IPS DF 6.9 (cell line): Measurements from ENCODE around the gene IL1RAPL1.

Experiments
- DNase-seq: peaks from one replicate; pipeline ENCODE4 v3.0.0-alpha.2; 2013; ENCODE audit warnings: low read depth, low spot score
- H3K27ac ChIP-seq: one replicate; pipeline ENCODE4 v1.5.1; 2013; ENCODE audit warnings: low read length, control low read depth
- H3K27me3 ChIP-seq: 2 replicates; pipeline ENCODE4 v1.6.1; 2013; ENCODE audit warnings: mild to moderate bottlenecking, low read length; ENCODE audit not compliant: control insufficient read depth, insufficient read depth
- H3K36me3 ChIP-seq: 2 replicates; pipeline ENCODE4 v1.6.1; 2013; ENCODE audit warnings: low read length; ENCODE audit not compliant: control insufficient read depth, insufficient read depth
- H3K4me1 ChIP-seq: 2 replicates; pipeline ENCODE4 v1.6.1; 2013; ENCODE audit warnings: low read length; ENCODE audit not compliant: control insufficient read depth, insufficient read depth
- H3K4me3 ChIP-seq: 2 replicates; pipeline ENCODE4 v1.5.1; 2013; ENCODE audit warnings: mild to moderate bottlenecking, low read length
- H3K9me3 ChIP-seq: 2 replicates; pipeline ENCODE4 v1.6.1; 2013; ENCODE audit warnings: low read length, inconsistent platforms; ENCODE audit not compliant: control insufficient read depth, insufficient read depth
- WGBS: extraction: QIAGEN DNeasy Blood & Tissue Kit; methylation state at CpG from one replicate; pipeline ENCODE4 v1.1.7; 2013; ENCODE audit warnings: mixed read lengths, missing lambda C conversion rate; ENCODE audit not compliant: insufficient read length, insufficient coverage; 5-methylcytosine and 5-hydroxymethylcytosine counted together

Gene IL1RAPL1

GRCh38 chrX:29911673-29912072 lies 1324.4 kb downstream of the IL1RAPL1 start:
- no peaks in the 10 kb centered on the region for H3K36me3 ChIP-seq
- DNase-seq, result no peak
- no CpG with 5 or more reads among the region's 4 CpGs for WGBS
- no peak overlapping the region for H3K4me3 ChIP-seq
- no peaks in the 10 kb centered on the region for H3K9me3 ChIP-seq
- no peak overlapping the region for H3K27ac ChIP-seq
- H3K4me1 ChIP-seq, result no peaks in the 10 kb centered on the region
- H3K27me3 ChIP-seq, result no peaks in the 10 kb centered on the region

DNA sequence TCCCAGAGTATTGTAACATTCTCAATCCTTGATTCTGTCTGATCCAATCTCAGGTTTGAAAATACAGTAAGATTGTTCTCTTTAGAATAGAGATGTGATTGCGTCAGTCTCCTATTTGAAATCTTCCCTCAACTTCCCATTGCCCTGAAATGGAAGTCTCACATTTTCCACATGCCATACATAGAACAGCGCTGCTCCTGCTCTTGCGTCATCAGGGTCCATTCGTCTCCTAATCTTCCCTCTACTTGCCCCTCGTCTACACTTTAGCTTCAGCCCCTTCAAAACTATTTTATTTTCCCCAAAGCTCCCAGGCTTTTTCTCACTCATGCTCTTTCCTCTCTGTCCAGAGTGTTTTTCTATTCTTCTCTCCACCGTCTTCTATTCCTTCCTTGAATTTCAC lies 1326.4 kb downstream of the IL1RAPL1 start:
- no peaks in the 10 kb centered on the region for H3K9me3 ChIP-seq
- no peaks in the 10 kb centered on the region for H3K36me3 ChIP-seq
- no peak overlapping the region for H3K27ac ChIP-seq
- no peak for DNase-seq
- no peak overlapping the region for H3K4me3 ChIP-seq
- no peaks in the 10 kb centered on the region for H3K4me1 ChIP-seq
- no CpG with 5 or more reads among the region's 6 CpGs for WGBS
- H3K27me3 ChIP-seq, result no peaks in the 10 kb centered on the region

GRCh38 chrX:29922607-29923006 lies 1335.4 kb downstream of the IL1RAPL1 start:
- WGBS, result no CpG with 5 or more reads among the region's 1 CpG
- Histone ChIP-seq H3K36me3 (no peaks in the 10 kb centered on the region), H3K9me3 (no peaks in the 10 kb centered on the region), H3K4me3 (no peak overlapping the region), H3K27ac (no peak overlapping the region), H3K27me3 (no peaks in the 10 kb centered on the region), H3K4me1 (no peaks in the 10 kb centered on the region)
- DNase-seq, result no peak

- Histone ChIP-seq H3K9me3 (no peaks in the 10 kb centered on the region), H3K36me3 (no peaks in the 10 kb centered on the region), H3K27ac (no peak overlapping the region), H3K4me1 (no peaks in the 10 kb centered on the region), H3K4me3 (no peak overlapping the region), H3K27me3 (no peaks in the 10 kb centered on the region)
- no CpG with 5 or more reads among the region's 1 CpG for WGBS
- no peak for DNase-seq
These were observed 1338.8 kb downstream of the IL1RAPL1 start for GRCh38 chrX:29926056-29926455.

DNA sequence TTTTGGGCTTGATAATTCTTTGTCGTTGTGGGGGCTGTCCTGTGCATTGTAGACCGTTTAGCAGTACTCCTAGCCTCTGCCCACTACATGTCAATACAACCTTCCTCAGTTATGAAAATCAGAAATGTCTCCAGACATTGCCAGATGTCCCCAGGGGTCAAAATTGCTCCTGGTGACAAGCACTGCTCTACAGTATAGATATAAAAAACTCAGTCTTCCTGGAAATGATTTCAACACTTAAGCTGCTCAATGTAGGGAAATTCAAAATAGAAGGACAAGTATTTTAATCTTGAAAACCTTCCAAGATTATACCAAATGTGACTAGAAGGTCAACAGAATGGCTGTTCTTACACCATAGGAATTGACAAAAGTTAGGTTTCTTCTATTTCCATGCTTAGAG lies 1339.4 kb downstream of the IL1RAPL1 start:
- no peak overlapping the region for H3K4me3 ChIP-seq
- no CpG with 5 or more reads among the region's 2 CpGs for WGBS
- no peaks in the 10 kb centered on the region for H3K9me3 ChIP-seq
- H3K27me3 ChIP-seq, result no peaks in the 10 kb centered on the region
- no peak overlapping the region for H3K27ac ChIP-seq
- no peaks in the 10 kb centered on the region for H3K4me1 ChIP-seq
- H3K36me3 ChIP-seq, result no peaks in the 10 kb centered on the region
- no peak for DNase-seq

DNA sequence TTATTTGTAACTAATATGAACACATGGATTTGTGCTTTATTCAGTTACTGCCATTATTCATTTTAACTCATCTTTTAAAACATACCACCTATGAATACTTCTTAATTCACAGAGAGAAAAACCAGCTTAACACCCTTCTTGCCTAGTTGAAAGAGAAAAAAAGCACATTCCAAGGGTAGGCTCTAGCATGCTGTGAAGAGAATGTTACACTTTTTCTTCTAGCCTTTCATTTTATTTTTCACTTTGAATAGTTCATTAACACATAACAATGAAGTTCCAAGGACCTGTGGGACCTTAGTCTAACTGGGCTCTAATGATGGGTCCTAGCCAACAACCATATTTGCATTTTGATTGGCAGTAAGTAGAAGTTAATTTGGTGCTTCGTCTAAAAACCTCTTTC lies 1348.2 kb downstream of the IL1RAPL1 start:
- no CpG with 5 or more reads among the region's 1 CpG for WGBS
- H3K27ac ChIP-seq, result no peak overlapping the region
- no peak for DNase-seq
- H3K9me3 ChIP-seq, result no peaks in the 10 kb centered on the region
- no peaks in the 10 kb centered on the region for H3K36me3 ChIP-seq
- H3K4me3 ChIP-seq, result no peak overlapping the region
- H3K27me3 ChIP-seq, result no peaks in the 10 kb centered on the region
- H3K4me1 ChIP-seq, result no peaks in the 10 kb centered on the region; the same call in 1 of the 2 replicates

DNA sequence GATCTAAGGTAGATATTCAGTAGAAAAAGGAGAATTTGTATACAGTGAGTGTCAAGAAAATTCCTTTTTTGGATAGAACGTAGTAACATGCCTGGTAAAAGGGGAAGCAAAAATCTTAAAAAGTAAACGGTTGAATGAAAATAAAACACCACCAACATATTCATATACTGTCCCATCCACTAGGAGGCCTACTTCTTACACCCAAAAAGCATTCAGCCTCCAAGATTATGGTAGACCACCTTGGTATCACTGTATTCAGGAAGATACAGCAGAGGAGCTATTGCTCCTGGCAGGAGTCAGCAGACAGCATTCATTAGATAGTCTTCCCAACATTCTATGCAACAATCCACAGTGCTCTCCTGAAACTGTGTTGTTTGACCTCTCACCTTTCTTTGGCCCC lies 1353.5 kb downstream of the IL1RAPL1 start:
- no peak overlapping the region for H3K27ac ChIP-seq
- no peaks in the 10 kb centered on the region for H3K4me1 ChIP-seq
- H3K27me3 ChIP-seq, result no peaks in the 10 kb centered on the region
- no CpG with 5 or more reads among the region's 2 CpGs for WGBS
- H3K9me3 ChIP-seq, result no peaks in the 10 kb centered on the region
- H3K4me3 ChIP-seq, result no peak overlapping the region
- DNase-seq, result no peak
- no peaks in the 10 kb centered on the region for H3K36me3 ChIP-seq

DNA sequence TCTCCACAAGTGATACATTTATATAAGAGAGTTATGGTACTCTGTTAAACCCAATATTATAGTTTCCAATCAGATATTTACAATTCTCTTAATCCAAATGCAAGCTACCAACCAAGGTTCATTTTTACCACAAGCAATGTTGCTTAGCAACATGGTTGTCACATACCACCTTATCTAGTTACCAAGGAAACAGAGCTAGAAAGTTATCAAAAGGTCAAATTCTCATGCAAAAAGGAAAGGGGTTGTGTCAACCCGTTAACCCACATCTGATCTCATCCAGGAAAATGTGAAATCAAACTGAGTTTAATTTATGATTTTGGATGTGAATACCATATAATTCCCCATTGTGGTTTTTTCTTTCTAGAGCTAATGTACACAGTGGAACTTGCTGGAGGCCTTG lies 1354.0 kb downstream of the IL1RAPL1 start:
- H3K4me1 ChIP-seq, result no peaks in the 10 kb centered on the region
- no CpG with 5 or more reads among the region's 1 CpG for WGBS
- H3K4me3 ChIP-seq, result no peak overlapping the region
- no peaks in the 10 kb centered on the region for H3K27me3 ChIP-seq
- H3K36me3 ChIP-seq, result no peaks in the 10 kb centered on the region
- no peak for DNase-seq
- H3K27ac ChIP-seq, result no peak overlapping the region
- H3K9me3 ChIP-seq, result no peaks in the 10 kb centered on the region

DNA sequence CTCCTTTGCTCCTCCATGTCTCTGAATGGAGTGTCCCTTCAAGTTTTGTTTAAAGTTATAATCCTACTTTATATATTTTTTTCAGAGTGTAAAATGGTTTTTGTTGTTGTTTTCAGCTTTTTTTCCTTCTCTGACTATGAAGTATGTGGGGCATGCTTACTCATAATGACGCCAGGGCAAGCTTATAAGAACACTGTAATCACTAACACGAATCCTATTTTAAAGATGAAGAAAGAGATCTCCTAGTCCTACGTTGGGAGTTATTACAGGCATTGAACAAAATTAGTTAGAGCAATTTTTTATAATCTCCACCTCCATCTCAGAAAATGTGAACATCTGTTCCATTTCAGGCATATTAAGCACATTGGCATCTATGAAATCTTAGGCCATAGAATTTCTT lies 1360.0 kb downstream of the IL1RAPL1 start:
- Histone ChIP-seq H3K27ac (no peak overlapping the region), H3K9me3 (no peaks in the 10 kb centered on the region), H3K36me3 (no peaks in the 10 kb centered on the region), H3K4me3 (no peak overlapping the region), H3K4me1 (no peaks in the 10 kb centered on the region), H3K27me3 (no peaks in the 10 kb centered on the region)
- no peak for DNase-seq
- no CpG with 5 or more reads among the region's 3 CpGs for WGBS

DNA sequence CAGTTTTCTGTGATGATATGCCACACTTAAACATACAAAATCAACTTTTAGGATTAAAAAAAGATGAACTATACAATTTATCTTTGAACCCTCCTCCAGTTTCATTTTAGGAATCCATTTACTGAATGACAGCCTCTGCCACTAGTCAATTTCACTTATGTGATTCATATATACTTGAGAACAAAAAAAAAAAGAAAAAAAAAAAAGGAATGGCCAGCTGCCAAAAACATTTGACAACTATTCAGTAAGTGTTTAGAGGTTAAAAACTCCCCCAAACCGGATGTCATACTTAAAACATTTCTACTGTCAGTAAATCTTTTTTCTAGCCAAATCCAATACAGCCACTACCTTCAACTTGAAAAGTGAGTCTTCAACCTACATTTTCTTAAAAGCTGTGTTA lies 1361.4 kb downstream of the IL1RAPL1 start:
- H3K4me1 ChIP-seq, result no peaks in the 10 kb centered on the region

DNA sequence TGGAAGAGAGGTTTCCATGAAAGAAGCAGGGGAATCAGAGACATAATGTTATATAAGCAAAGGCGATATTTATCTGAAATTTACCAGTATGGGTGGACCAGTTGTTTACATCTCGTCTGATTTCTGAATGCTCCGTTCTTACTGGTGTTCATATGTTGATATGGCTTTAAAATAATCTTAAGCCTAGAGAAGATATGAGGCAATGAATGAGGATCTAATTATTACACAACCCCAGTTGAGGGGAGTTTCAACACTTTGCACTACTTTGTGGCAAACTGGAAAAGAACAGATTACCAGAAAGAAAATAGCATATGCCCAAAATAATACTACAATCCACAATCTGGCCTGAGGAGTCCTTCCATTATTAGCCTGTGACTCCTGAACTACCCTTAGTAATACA lies 1364.8 kb downstream of the IL1RAPL1 start:
- Histone ChIP-seq H3K4me3 (no peak overlapping the region), H3K36me3 (no peaks in the 10 kb centered on the region), H3K9me3 (no peaks in the 10 kb centered on the region), H3K27me3 (no peaks in the 10 kb centered on the region), H3K27ac (no peak overlapping the region), H3K4me1 (no peaks in the 10 kb centered on the region)
- DNase-seq, result no peak
- no CpG with 5 or more reads among the region's 3 CpGs for WGBS

More for the DNA sequence above, 1361.4 kb downstream of the IL1RAPL1 start:
- no peaks in the 10 kb centered on the region for H3K9me3 ChIP-seq
- no peak overlapping the region for H3K4me3 ChIP-seq
- no peaks in the 10 kb centered on the region for H3K27me3 ChIP-seq
- no peaks in the 10 kb centered on the region for H3K36me3 ChIP-seq
- no peak overlapping the region for H3K27ac ChIP-seq
- no CpG with 5 or more reads among the region's 1 CpG for WGBS
- no peak for DNase-seq
